ENCODE data around the gene SEMA3A.
A peak's percentile ranks its signal among the peaks of the same experiment; 100 is the strongest.
"Not testable (repeated sequence)": the region's sequence is repeated elsewhere in the genome, so short reads cannot be mapped to it uniquely, and the experiment has no call there.

SEMA3A gene

GRCh38 chr7:84161398-84161797 lies 33.2 kb downstream of the SEMA3A start:
- DNase-seq (ENCODE audit: low read depth) = no peak
- TF ChIP-seq CTCF (conservative IDR thresholded peaks at IDR 0.05; ENCODE audit: low read depth, low read length) = no peak
- no peak overlapping the region for H3K4me3 ChIP-seq (ENCODE audit: low read length)

GRCh38 chr7:84159435-84159834 lies 35.2 kb downstream of the SEMA3A start:
- no peak overlapping the region for H3K4me3 ChIP-seq (ENCODE audit: low read length)
- no peak for TF ChIP-seq CTCF (conservative IDR thresholded peaks at IDR 0.05; ENCODE audit: low read depth, low read length)
- no peak for DNase-seq (ENCODE audit: low read depth)

GRCh38 chr7:84157171-84157570 lies 37.4 kb downstream of the SEMA3A start:
- DNase-seq (ENCODE audit: low read depth) = no peak
- no peak for TF ChIP-seq CTCF (conservative IDR thresholded peaks at IDR 0.05; ENCODE audit: low read depth, low read length)
- H3K4me3 ChIP-seq (ENCODE audit: low read length) = no peak overlapping the region

DNA sequence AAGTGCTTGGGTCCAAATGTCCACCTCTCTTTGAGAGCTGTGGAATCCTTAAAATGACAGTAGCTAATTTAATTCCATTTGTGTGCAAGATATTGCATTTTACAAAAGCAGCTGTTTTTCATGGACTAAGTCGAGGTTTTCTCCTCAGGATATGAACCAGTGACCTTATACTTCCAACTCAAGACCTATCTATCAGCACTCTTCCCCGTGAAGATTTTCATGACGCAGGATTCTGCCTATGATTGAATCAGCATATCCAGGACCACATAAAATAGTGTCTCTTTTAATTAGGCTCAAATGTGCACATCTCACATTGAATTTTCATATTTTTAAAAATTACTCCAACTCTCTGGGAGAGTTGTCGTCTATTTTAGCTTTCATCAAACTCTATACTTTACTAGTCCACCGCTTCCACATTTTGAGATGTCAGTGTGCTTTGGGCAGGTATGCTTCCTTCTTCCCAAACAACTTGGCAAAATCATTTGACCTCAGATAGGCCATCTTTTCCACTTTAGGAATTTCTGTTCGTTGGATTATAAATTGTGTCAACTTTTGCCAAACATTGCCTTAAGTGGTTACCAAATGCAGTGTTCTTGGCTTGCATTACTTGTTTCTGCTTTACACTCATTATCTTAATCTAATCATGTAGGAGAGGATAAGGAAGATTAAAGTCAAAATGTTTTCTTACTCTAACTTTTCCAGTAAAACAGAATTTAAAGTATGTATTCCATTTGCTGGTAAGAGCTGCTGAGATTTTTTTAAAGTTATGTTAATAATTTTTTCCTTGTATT lies 39.4 kb downstream of the SEMA3A start:
- peak; percentile 71 for DNase-seq (ENCODE audit: low read depth)
- TF ChIP-seq CTCF (conservative IDR thresholded peaks at IDR 0.05; ENCODE audit: low read depth, low read length) = no peak
- no peak overlapping the region for H3K4me3 ChIP-seq (ENCODE audit: low read length)

DNA sequence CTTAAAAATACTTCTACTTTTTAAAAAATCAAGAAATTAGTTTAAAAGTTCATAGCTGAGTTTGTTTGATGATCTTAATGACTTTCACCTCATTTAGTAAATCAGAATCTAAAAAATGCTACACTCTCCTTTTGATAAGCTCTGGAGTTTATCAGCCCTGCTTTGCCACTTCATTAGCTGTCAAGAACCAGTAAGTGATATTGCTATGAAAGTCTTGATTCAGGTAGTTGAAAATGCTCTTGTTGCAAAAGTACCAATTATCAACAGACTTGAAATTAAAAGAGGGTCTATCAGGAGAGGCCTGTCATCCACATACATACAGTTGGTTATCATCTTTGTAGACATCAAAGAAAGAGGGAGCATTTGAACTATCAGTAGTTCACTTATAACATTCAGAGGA lies 41.6 kb downstream of the SEMA3A start:
- H3K4me3 ChIP-seq (ENCODE audit: low read length) = no peak overlapping the region
- TF ChIP-seq CTCF (conservative IDR thresholded peaks at IDR 0.05; ENCODE audit: low read depth, low read length) = no peak
- DNase-seq (ENCODE audit: low read depth) = no peak

GRCh38 chr7:84150370-84150769 lies 44.2 kb downstream of the SEMA3A start:
- DNase-seq (ENCODE audit: low read depth); H3K4me3 ChIP-seq (ENCODE audit: low read length): not testable (repeated sequence)

DNA sequence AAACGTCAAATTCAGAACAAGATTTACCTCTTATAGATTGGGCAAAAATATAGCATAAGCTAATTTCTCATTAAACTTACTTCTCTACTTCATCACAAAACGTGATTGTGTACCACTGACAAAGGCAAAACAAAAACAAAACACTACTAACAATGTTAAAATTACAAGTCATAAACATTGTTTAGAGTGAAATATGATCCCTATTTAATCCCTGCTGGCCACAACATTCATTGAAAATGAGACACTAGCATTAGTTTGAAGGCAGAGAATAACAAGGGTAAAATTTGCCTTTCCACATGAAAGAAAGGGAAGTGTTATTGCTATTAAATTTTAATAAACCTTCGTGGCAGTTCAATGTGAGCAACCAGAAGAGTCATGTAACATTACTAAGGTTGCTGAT lies 45.0 kb downstream of the SEMA3A start:
- no peak for TF ChIP-seq CTCF (conservative IDR thresholded peaks at IDR 0.05; ENCODE audit: low read depth, low read length)
- DNase-seq (ENCODE audit: low read depth) = no peak
- H3K4me3 ChIP-seq (ENCODE audit: low read length) = no peak overlapping the region

All from retinal pigment epithelial cell (primary cell).